HEK293 (cell line): ENCODE data around the gene CNTNAP3.
"Not testable (repeated sequence)": the region's sequence is repeated elsewhere in the genome, so short reads cannot be mapped to it uniquely, and the experiment has no call there.

ENCODE experiments used
- KLF8 ChIP-seq: fragments of 450-650 bp; formaldehyde crosslinking; IDR thresholded peaks from 2 replicates; pipeline ENCODE4 v1.5.1; 2016; ENCODE audit warnings: missing biosample characterization, missing genetic modification characterization
- ZFP41 ChIP-seq: fragments of 450-650 bp; formaldehyde crosslinking; IDR thresholded peaks from 2 replicates; pipeline ENCODE4 v1.5.1; 2016; ENCODE audit warnings: missing biosample characterization, missing genetic modification characterization, borderline replicate concordance
- ZNF664 ChIP-seq: fragments of 450-650 bp; formaldehyde crosslinking; IDR thresholded peaks from 2 replicates; pipeline ENCODE4 v1.5.1; 2016; ENCODE audit warnings: missing biosample characterization, missing genetic modification characterization
- ZNF677 ChIP-seq: fragments of 450-650 bp; IDR thresholded peaks from 2 replicates; pipeline ENCODE4 v1.5.0; 2018; ENCODE audit warnings: missing biosample characterization, mild to moderate bottlenecking, missing genetic modification characterization, moderate library complexity
- ZNF747 ChIP-seq: fragments of 450-650 bp; formaldehyde crosslinking; IDR thresholded peaks from 2 replicates; pipeline ENCODE4 v1.5.1; 2016; ENCODE audit warnings: missing biosample characterization, missing genetic modification characterization
- TF ChIP-seq, protein P1 (sequence below): fragments of 450-650 bp; formaldehyde crosslinking; IDR thresholded peaks from 2 replicates; pipeline ENCODE4 v1.5.1; 2016; ENCODE audit warnings: missing biosample characterization, missing genetic modification characterization
- TF ChIP-seq, protein P2 (sequence below): fragments of 450-650 bp; formaldehyde crosslinking; optimal IDR thresholded peaks from 2 replicates; pipeline ENCODE3; 2016; ENCODE audit warnings: missing biosample characterization, mild to moderate bottlenecking, missing genetic modification characterization
- TF ChIP-seq, protein P3 (sequence below): sonication (generic); formaldehyde crosslinking; IDR thresholded peaks from 2 replicates; pipeline ENCODE4 v1.8.1; 2022; ENCODE audit warnings: mild to moderate bottlenecking, moderate library complexity, missing genetic modification reagents
- TF ChIP-seq, protein P4 (sequence below): IDR thresholded peaks from 2 replicates; pipeline ENCODE4 v1.6.1; 2011; ENCODE audit warnings: mild to moderate bottlenecking, low read depth, low read length, borderline replicate concordance

DNA sequence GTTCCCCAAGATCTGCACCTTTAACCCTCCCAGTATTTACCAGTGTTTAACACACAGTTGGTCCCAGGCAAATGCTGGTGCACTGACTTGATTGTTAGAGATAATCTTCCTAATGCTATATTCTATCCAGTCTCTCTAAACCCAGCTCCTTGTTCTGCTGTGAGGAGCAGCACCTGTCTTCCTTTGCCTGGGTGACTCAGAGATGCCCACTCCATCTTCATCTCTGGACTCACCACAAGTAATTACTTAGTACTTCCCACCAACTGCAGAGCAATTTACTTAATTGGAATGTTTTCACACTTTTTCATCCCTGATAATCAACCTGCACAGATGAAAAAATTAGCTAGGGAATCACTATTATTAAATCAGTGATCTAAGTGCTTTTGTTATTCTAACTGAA, 87.6 kb downstream of the CNTNAP3 start:
- TF ChIP-seq, protein P1, sequence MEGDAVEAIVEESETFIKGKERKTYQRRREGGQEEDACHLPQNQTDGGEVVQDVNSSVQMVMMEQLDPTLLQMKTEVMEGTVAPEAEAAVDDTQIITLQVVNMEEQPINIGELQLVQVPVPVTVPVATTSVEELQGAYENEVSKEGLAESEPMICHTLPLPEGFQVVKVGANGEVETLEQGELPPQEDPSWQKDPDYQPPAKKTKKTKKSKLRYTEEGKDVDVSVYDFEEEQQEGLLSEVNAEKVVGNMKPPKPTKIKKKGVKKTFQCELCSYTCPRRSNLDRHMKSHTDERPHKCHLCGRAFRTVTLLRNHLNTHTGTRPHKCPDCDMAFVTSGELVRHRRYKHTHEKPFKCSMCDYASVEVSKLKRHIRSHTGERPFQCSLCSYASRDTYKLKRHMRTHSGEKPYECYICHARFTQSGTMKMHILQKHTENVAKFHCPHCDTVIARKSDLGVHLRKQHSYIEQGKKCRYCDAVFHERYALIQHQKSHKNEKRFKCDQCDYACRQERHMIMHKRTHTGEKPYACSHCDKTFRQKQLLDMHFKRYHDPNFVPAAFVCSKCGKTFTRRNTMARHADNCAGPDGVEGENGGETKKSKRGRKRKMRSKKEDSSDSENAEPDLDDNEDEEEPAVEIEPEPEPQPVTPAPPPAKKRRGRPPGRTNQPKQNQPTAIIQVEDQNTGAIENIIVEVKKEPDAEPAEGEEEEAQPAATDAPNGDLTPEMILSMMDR (tag by site-specific recombination), result not testable (repeated sequence)
- TF ChIP-seq ZNF677; ZFP41 (tag by site-specific recombination); KLF8 (tag by site-specific recombination); ZNF664; ZNF747 (tag by site-specific recombination): not testable (repeated sequence)
- TF ChIP-seq, protein P2, sequence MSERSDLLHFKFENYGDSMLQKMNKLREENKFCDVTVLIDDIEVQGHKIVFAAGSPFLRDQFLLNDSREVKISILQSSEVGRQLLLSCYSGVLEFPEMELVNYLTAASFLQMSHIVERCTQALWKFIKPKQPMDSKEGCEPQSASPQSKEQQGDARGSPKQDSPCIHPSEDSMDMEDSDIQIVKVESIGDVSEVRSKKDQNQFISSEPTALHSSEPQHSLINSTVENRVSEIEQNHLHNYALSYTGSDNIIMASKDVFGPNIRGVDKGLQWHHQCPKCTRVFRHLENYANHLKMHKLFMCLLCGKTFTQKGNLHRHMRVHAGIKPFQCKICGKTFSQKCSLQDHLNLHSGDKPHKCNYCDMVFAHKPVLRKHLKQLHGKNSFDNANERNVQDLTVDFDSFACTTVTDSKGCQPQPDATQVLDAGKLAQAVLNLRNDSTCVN (tag by site-specific recombination), result not testable (repeated sequence)
- TF ChIP-seq, protein P3, sequence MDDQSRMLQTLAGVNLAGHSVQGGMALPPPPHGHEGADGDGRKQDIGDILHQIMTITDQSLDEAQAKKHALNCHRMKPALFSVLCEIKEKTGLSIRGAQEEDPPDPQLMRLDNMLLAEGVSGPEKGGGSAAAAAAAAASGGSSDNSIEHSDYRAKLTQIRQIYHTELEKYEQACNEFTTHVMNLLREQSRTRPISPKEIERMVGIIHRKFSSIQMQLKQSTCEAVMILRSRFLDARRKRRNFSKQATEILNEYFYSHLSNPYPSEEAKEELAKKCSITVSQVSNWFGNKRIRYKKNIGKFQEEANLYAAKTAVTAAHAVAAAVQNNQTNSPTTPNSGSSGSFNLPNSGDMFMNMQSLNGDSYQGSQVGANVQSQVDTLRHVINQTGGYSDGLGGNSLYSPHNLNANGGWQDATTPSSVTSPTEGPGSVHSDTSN (CRISPR knock-in tag), result not testable (repeated sequence)
- TF ChIP-seq, protein P4, sequence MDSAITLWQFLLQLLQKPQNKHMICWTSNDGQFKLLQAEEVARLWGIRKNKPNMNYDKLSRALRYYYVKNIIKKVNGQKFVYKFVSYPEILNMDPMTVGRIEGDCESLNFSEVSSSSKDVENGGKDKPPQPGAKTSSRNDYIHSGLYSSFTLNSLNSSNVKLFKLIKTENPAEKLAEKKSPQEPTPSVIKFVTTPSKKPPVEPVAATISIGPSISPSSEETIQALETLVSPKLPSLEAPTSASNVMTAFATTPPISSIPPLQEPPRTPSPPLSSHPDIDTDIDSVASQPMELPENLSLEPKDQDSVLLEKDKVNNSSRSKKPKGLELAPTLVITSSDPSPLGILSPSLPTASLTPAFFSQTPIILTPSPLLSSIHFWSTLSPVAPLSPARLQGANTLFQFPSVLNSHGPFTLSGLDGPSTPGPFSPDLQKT, result not testable (repeated sequence)
